Loucy (cell line): ENCODE results near the gene PDGFRB.

Source experiments
- H2AFZ ChIP-seq: fragments of 200-600 bp; sonication (generic); 2 replicates; pipeline ENCODE4 v1.6.0; 2016; ENCODE audit warnings: antibody characterized with exemption, mild to moderate bottlenecking, low read length, moderate library complexity
- H3F3A ChIP-seq: fragments of 200-600 bp; 2 replicates; pipeline ENCODE4 v1.6.0; 2016; ENCODE audit warnings: antibody characterized with exemption, low read depth, mild to moderate bottlenecking
- H3K27me3 ChIP-seq: fragments of 200-600 bp; sonication (generic); 2 replicates; pipeline ENCODE4 v1.6.1; 2014; ENCODE audit warnings: low read length, mild to moderate bottlenecking; ENCODE audit not compliant: insufficient read depth, poor library complexity, severe bottlenecking
- H3K36me3 ChIP-seq: fragments of 200-600 bp; sonication (generic); 2 replicates; pipeline ENCODE4 v1.6.1; 2016; ENCODE audit warnings: low read length; ENCODE audit not compliant: insufficient read depth
- H3K4me1 ChIP-seq: fragments of 200-600 bp; sonication (generic); 2 replicates; pipeline ENCODE4 v1.5.1; 2014; ENCODE audit warnings: low read length, mild to moderate bottlenecking; ENCODE audit not compliant: insufficient read depth, poor library complexity, severe bottlenecking
- H3K4me2 ChIP-seq: fragments of 200-600 bp; sonication (generic); 2 replicates; pipeline ENCODE4 v1.6.0; 2014; ENCODE audit warnings: antibody characterized with exemption, low read length, low read depth, mild to moderate bottlenecking; ENCODE audit not compliant: poor library complexity, severe bottlenecking
- H3K4me3 ChIP-seq: fragments of 200-600 bp; sonication (generic); 2 replicates; pipeline ENCODE4 v1.5.1; 2014; ENCODE audit warnings: low read length, mild to moderate bottlenecking, mixed read lengths; ENCODE audit not compliant: poor library complexity, severe bottlenecking
- H3K79me2 ChIP-seq: fragments of 200-600 bp; sonication (generic); 2 replicates; pipeline ENCODE4 v1.6.1; 2014; ENCODE audit warnings: low read length; ENCODE audit not compliant: insufficient read depth
- H3K9ac ChIP-seq: fragments of 200-600 bp; sonication (generic); 2 replicates; pipeline ENCODE4 v1.6.0; 2014; ENCODE audit warnings: mild to moderate bottlenecking, low read depth, low read length, moderate library complexity; ENCODE audit not compliant: poor library complexity, severe bottlenecking
- H3K9me2 ChIP-seq: fragments of 200-600 bp; sonication (generic); replicated peaks from 2 replicates; pipeline ENCODE4 v1.6.1; 2016; ENCODE audit warnings: low read depth, low read length, mixed read lengths
- H3K9me3 ChIP-seq: fragments of 200-600 bp; sonication (generic); 2 replicates; pipeline ENCODE4 v1.6.1; 2014; ENCODE audit warnings: mild to moderate bottlenecking, antibody characterized with exemption, low read length, low read depth; ENCODE audit not compliant: insufficient read depth
- H4K20me1 ChIP-seq: fragments of 200-600 bp; sonication (generic); 2 replicates; pipeline ENCODE4 v1.6.0; 2014; ENCODE audit warnings: antibody characterized with exemption, low read length, mild to moderate bottlenecking; ENCODE audit not compliant: insufficient read depth, poor library complexity, severe bottlenecking
- EZH2phosphoT487 ChIP-seq: fragments of 200-600 bp; IDR thresholded peaks from 2 replicates; pipeline ENCODE4 v1.6.1; 2018; ENCODE audit warnings: antibody characterized with exemption, mild to moderate bottlenecking, moderate library complexity, borderline replicate concordance
- TF ChIP-seq, protein P1 (sequence below): fragments of 200-600 bp; sonication (generic); conservative IDR thresholded peaks from 2 replicates; pipeline ENCODE4 v1.5.1; 2014; ENCODE audit warnings: mild to moderate bottlenecking, antibody characterized with exemption, low read length

PDGFRB gene

GRCh38 chr5:150161242-150162141 lies 5.8 kb upstream of the PDGFRB start:
- H3K9me3 ChIP-seq: no peaks in the 10 kb centered on the region
- no peak overlapping the region for H3K9ac ChIP-seq
- no peak for TF ChIP-seq EZH2phosphoT487
- TF ChIP-seq, protein P1, sequence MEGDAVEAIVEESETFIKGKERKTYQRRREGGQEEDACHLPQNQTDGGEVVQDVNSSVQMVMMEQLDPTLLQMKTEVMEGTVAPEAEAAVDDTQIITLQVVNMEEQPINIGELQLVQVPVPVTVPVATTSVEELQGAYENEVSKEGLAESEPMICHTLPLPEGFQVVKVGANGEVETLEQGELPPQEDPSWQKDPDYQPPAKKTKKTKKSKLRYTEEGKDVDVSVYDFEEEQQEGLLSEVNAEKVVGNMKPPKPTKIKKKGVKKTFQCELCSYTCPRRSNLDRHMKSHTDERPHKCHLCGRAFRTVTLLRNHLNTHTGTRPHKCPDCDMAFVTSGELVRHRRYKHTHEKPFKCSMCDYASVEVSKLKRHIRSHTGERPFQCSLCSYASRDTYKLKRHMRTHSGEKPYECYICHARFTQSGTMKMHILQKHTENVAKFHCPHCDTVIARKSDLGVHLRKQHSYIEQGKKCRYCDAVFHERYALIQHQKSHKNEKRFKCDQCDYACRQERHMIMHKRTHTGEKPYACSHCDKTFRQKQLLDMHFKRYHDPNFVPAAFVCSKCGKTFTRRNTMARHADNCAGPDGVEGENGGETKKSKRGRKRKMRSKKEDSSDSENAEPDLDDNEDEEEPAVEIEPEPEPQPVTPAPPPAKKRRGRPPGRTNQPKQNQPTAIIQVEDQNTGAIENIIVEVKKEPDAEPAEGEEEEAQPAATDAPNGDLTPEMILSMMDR: peak; percentile 96

GRCh38 chr5:150160448-150161081 lies 4.9 kb upstream of the PDGFRB start:
- Histone ChIP-seq H3K36me3 (no peaks in the 10 kb centered on the region), H3K4me1 (peaks cover 33% of the 10 kb centered on the region), H3K27me3 (no peaks in the 10 kb centered on the region), H3F3A (no peaks in the 10 kb centered on the region), H3K9me2 (no peaks in the 10 kb centered on the region), H3K4me2 (peak overlapping the region; percentile 21), H3K4me3 (no peak overlapping the region), H4K20me1 (no peaks in the 10 kb centered on the region), H3K79me2 (no peaks in the 10 kb centered on the region), H3K9me3 (no peaks in the 10 kb centered on the region), H3K9ac (peak overlapping the region; percentile 3), H2AFZ (no peak overlapping the region)
- no peak for TF ChIP-seq EZH2phosphoT487
- TF ChIP-seq, protein P1: no peak

More at GRCh38 chr5:150161242-150162141, 5.8 kb upstream of the PDGFRB start:
- Histone ChIP-seq H3F3A (no peaks in the 10 kb centered on the region), H3K4me2 (peak overlapping the region; percentile 28), H3K4me3 (peak overlapping the region; percentile 1), H3K36me3 (no peaks in the 10 kb centered on the region), H4K20me1 (no peaks in the 10 kb centered on the region), H3K27me3 (no peaks in the 10 kb centered on the region), H3K79me2 (no peaks in the 10 kb centered on the region), H3K4me1 (peaks cover 33% of the 10 kb centered on the region), H2AFZ (0 out of 2 replicates have a peak overlapping the region, but pooled peaks have one; percentile 18), H3K9me2 (no peaks in the 10 kb centered on the region)

GRCh38 chr5:150159741-150160179 lies 4.1 kb upstream of the PDGFRB start:
- peak overlapping the region; percentile 21 for H3K4me2 ChIP-seq
- H3F3A ChIP-seq: no peaks in the 10 kb centered on the region
- TF ChIP-seq, protein P1: no peak
- TF ChIP-seq EZH2phosphoT487: no peak
- no peak overlapping the region for H3K4me3 ChIP-seq
- no peaks in the 10 kb centered on the region for H3K9me2 ChIP-seq
- no peak overlapping the region for H2AFZ ChIP-seq
- no peaks in the 10 kb centered on the region for H4K20me1 ChIP-seq
- peaks cover 32% of the 10 kb centered on the region for H3K4me1 ChIP-seq
- no peaks in the 10 kb centered on the region for H3K36me3 ChIP-seq
- H3K9ac ChIP-seq: peak overlapping the region; percentile 3
- H3K79me2 ChIP-seq: no peaks in the 10 kb centered on the region
- no peaks in the 10 kb centered on the region for H3K9me3 ChIP-seq
- H3K27me3 ChIP-seq: no peaks in the 10 kb centered on the region
